Left lung (tissue), 10 donors: Measurements from ENCODE around the gene PSMB9. TPM values are rescaled to one million over a fixed set of nuclear protein-coding genes. Genes with fewer than 3 reads are reported as not detected.

ENCODE experiments used
- ATAC-seq: fragments of 200-7000 bp; cut with Tn5 transposase; one replicate; pipeline ENCODE4 v1.9.1; 2020; ENCODE audit warnings: moderate library complexity
- DNase-seq, 4 donors: peaks; one replicate each; pipeline ENCODE4 v3.0.0-alpha.2; 2013 to 2020
- H3K27ac ChIP-seq, 2 donors: fragments of 200-600 bp; sonication (generic) in 1 of 2; one replicate each; pipeline versions ENCODE4 v1.5.0 to v1.8.0; 2020 to 2021
- H3K27me3 ChIP-seq, 2 donors: fragments of 200-600 bp; sonication (generic) in 1 of 2; one replicate each; pipeline versions ENCODE4 v1.5.0 to v1.8.0; 2020 to 2021
- H3K36me3 ChIP-seq, 2 donors: fragments of 200-600 bp; sonication (generic) in 1 of 2; one replicate each; pipeline versions ENCODE4 v1.5.0 to v1.8.0; 2020 to 2021
- H3K4me1 ChIP-seq, 2 donors: fragments of 200-600 bp; one replicate each; pipeline ENCODE4 v1.8.0; 2021
- H3K4me3 ChIP-seq, 2 donors: fragments of 200-600 bp; sonication (generic) in 1 of 2; one replicate each; pipeline versions ENCODE4 v1.5.0 to v1.8.0; 2020 to 2021; ENCODE audit warnings: mild to moderate bottlenecking in 1 of 2
- H3K9me3 ChIP-seq, 2 donors: fragments of 200-600 bp; sonication (generic) in 1 of 2; one replicate each; pipeline versions ENCODE4 v1.5.0 to v1.8.0; 2020 to 2021
- intact Hi-C, 2 donors: fragments of 100-400 bp; cut with DNase I; formaldehyde crosslinking; loops; one replicate each; pipeline versions ENCODE4 v1.11.2 to v1.14.2; 2022
- polyA plus RNA-seq, 6 donors: library from polyadenylated mRNA; unstranded; fragments of 120-200 nt; gene quantifications; one replicate each; pipeline ENCODE4 v1.2.1, GENCODE V29; 2013; ENCODE audit not compliant: insufficient read length in 6 of 6
- total RNA-seq, 2 donors: library from RNA; stranded (reverse); fragmentation: NEBNext Ultra II Directional; extraction: Animal tissue kit (Norgen Biotek cat#: 25700); gene quantifications; one replicate each; pipeline ENCODE4 v1.2.1, GENCODE V29; 2021
- TF ChIP-seq, protein P1 (sequence below), 2 donors: fragments of 200-600 bp; sonication (generic) in 1 of 2; IDR thresholded peaks; one replicate each; pipeline versions ENCODE4 v1.5.0 to v1.8.0; 2021; ENCODE audit warnings: antibody characterized with exemption in 2 of 2
- donor health status: DM: no; HTN: yes; CAD: no.
- donor health status: DM: no; HTN: no; CAD: no.

The PSMB9 gene
- total and polyA plus RNA-seq, 8 donors = 12.9 to 67.9 (median 15.9) TPM

DNA sequence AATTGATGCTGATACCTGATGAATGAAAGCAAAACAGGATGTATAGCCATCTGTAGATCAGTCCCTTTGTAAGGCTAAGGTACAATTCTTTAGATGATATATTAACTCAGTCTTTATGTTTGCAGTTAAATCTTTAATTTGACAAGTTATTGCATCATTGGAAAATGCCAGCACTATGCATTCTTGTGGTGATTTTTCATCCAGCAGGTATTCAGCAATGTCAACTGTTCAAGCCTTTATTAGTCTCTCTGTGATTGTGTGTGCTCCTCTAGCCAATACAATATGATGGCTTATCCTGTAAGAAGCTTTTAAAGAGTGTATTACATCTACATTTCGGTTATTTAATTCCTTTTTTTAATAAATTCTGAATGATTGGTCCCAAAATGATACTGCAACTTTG lies 52.5 kb downstream of the PSMB9 start:
- H3K27me3 ChIP-seq = no peaks in the 10 kb centered on the region
- peaks cover 0 to 5% of the 10 kb centered on the region in 2 donors for H3K4me1 ChIP-seq
- no peaks in the 10 kb centered on the region for H3K9me3 ChIP-seq
- intact Hi-C loops = no loop called here
- H3K36me3 ChIP-seq = no peaks in the 10 kb centered on the region
- no peak overlapping the region for H3K4me3 ChIP-seq
- ATAC-seq (no peak), DNase-seq (no peak)
- H3K27ac ChIP-seq = no peak overlapping the region
- TF ChIP-seq, protein P1, sequence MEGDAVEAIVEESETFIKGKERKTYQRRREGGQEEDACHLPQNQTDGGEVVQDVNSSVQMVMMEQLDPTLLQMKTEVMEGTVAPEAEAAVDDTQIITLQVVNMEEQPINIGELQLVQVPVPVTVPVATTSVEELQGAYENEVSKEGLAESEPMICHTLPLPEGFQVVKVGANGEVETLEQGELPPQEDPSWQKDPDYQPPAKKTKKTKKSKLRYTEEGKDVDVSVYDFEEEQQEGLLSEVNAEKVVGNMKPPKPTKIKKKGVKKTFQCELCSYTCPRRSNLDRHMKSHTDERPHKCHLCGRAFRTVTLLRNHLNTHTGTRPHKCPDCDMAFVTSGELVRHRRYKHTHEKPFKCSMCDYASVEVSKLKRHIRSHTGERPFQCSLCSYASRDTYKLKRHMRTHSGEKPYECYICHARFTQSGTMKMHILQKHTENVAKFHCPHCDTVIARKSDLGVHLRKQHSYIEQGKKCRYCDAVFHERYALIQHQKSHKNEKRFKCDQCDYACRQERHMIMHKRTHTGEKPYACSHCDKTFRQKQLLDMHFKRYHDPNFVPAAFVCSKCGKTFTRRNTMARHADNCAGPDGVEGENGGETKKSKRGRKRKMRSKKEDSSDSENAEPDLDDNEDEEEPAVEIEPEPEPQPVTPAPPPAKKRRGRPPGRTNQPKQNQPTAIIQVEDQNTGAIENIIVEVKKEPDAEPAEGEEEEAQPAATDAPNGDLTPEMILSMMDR (IDR thresholded peaks at IDR 0.05) = no peak

DNA sequence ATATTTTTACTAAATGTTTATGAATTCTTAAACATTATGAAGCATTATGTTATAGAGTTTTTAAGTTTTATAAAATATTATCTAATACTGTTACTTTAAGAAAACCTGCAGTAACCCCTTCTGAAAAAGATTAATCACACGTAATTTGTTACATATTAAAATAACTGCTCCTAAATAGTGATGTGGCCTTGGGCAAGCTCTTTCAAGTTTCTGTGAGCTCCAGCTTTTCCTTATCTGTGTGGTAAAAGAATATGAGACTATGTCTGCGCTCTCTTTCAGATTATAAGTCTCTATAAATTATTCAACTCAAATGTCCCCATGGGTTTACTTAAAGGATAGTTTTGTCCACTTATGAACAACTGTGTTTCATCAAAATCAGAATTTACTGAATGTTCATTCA lies 54.9 kb downstream of the PSMB9 start:
- Histone ChIP-seq H3K4me1 (peaks cover 0 to 5% of the 10 kb centered on the region in 2 donors), H3K4me3 (no peak overlapping the region), H3K27me3 (no peaks in the 10 kb centered on the region), H3K36me3 (no peaks in the 10 kb centered on the region), H3K9me3 (no peaks in the 10 kb centered on the region), H3K27ac (no peak overlapping the region)
- TF ChIP-seq, protein P1 (IDR thresholded peaks at IDR 0.05) = no peak
- intact Hi-C loops = no loop called here
- ATAC-seq = no peak
- no peak for DNase-seq

Other genes with a start within 250 kb of the PSMB9 start
- 100 to 1,000 TPM; 137 to 200 TPM for gene HLA-DQA1, start 216.8 kb upstream of the PSMB9 start, total RNA-seq
- 1 to 10 TPM; 3.8 to 8.3 (median 4.4) TPM for gene HLA-DQA1, start 216.8 kb upstream of the PSMB9 start, polyA plus RNA-seq
- 100 to 1,000 TPM in 1 of 2 donors, 10 to 100 TPM in 1; 56.8 to 172 TPM for gene HLA-DQB1, start 187.5 kb upstream of the PSMB9 start, total RNA-seq
- gene HLA-DQB1, start 187.5 kb upstream of the PSMB9 start, polyA plus RNA-seq = 1 to 10 TPM; 2.8 to 9.5 (median 5.1) TPM
- gene HLA-DQA2, start 112.8 kb upstream of the PSMB9 start, total RNA-seq = 1 to 10 TPM in 1 of 2 donors, under 1 TPM in 1; 0.37 to 7.0 TPM
- gene HLA-DQA2, start 112.8 kb upstream of the PSMB9 start, polyA plus RNA-seq = 1 to 10 TPM in 4 of 6 donors, under 1 TPM in 2; 0.57 to 2.2 (median 1.4) TPM
- 10 to 100 TPM in 1 of 2 donors, 1 to 10 TPM in 1; 1.5 to 31.3 TPM for gene HLA-DQB2, start 90.7 kb upstream of the PSMB9 start, total RNA-seq
- gene HLA-DQB2, start 90.7 kb upstream of the PSMB9 start, polyA plus RNA-seq = 1 to 10 TPM in 3 of 6 donors, under 1 TPM in 2, not detected in 1; 0.47 to 2.0 (median 1.2) TPM
- gene HLA-DOB, start 37.2 kb upstream of the PSMB9 start, total RNA-seq = 1 to 10 TPM; 1.5 to 2.8 TPM
- gene HLA-DOB, start 37.2 kb upstream of the PSMB9 start, polyA plus RNA-seq = under 1 TPM; 0.24 to 0.79 (median 0.49) TPM
- 10 to 100 TPM; 75.9 to 90.0 TPM for gene TAP2, start 15.5 kb upstream of the PSMB9 start, total RNA-seq
- gene TAP2, start 15.5 kb upstream of the PSMB9 start, polyA plus RNA-seq = 10 to 100 TPM; 14.3 to 24.7 (median 15.9) TPM
- 100 to 1,000 TPM in 1 of 2 donors, 10 to 100 TPM in 1; 93.6 to 122 TPM for gene PSMB8, start 10.1 kb upstream of the PSMB9 start, total RNA-seq
- 10 to 100 TPM; 37.9 to 46.2 (median 41.4) TPM for gene PSMB8, start 10.1 kb upstream of the PSMB9 start, polyA plus RNA-seq
- 10 to 100 TPM; 79.3 to 99.2 TPM for gene TAP1, start 488 bp upstream of the PSMB9 start, total RNA-seq
- 10 to 100 TPM; 19.0 to 22.5 (median 20.1) TPM for gene TAP1, start 488 bp upstream of the PSMB9 start, polyA plus RNA-seq
- gene HLA-DMB, start 86.8 kb downstream of the PSMB9 start, total RNA-seq = 10 to 100 TPM; 59.0 to 91.0 TPM
- 10 to 100 TPM in 3 of 6 donors, 1 to 10 TPM in 3; 7.4 to 12.0 (median 9.6) TPM for gene HLA-DMB, start 86.8 kb downstream of the PSMB9 start, polyA plus RNA-seq
- gene HLA-DMA, start 98.9 kb downstream of the PSMB9 start, total RNA-seq = 100 to 1,000 TPM; 128 to 159 TPM
- gene HLA-DMA, start 98.9 kb downstream of the PSMB9 start, polyA plus RNA-seq = 10 to 100 TPM in 5 of 6 donors, 1 to 10 TPM in 1; 9.4 to 26.3 (median 17.1) TPM
- gene BRD2, start 114.4 kb downstream of the PSMB9 start, total RNA-seq = 100 to 1,000 TPM; 125 to 174 TPM
- gene BRD2, start 114.4 kb downstream of the PSMB9 start, polyA plus RNA-seq = 100 to 1,000 TPM; 282 to 317 (median 302) TPM
- gene HLA-DOA, start 155.4 kb downstream of the PSMB9 start, total RNA-seq = 10 to 100 TPM; 15.3 to 20.6 TPM
- 1 to 10 TPM; 1.8 to 3.3 (median 2.9) TPM for gene HLA-DOA, start 155.4 kb downstream of the PSMB9 start, polyA plus RNA-seq
- 100 to 1,000 TPM; 354 to 476 TPM for gene HLA-DPA1, start 219.5 kb downstream of the PSMB9 start, total RNA-seq
- 10 to 100 TPM; 14.9 to 46.7 (median 32.0) TPM for gene HLA-DPA1, start 219.5 kb downstream of the PSMB9 start, polyA plus RNA-seq
- 100 to 1,000 TPM; 206 to 326 TPM for gene HLA-DPB1, start 221.8 kb downstream of the PSMB9 start, total RNA-seq
- gene HLA-DPB1, start 221.8 kb downstream of the PSMB9 start, polyA plus RNA-seq = 10 to 100 TPM; 15.2 to 30.3 (median 24.1) TPM